H9 (cell line): ENCODE data around the gene ONECUT3. TPM values are rescaled to one million over a fixed set of nuclear protein-coding genes. Genes with fewer than 3 reads are reported as not detected.

Experiments used
- DNase-seq: peaks from one replicate; pipeline ENCODE4 v3.0.0-alpha.2; 2017
- H2AFZ ChIP-seq: one replicate; pipeline ENCODE4 v1.6.1; 2013; ENCODE audit warnings: mild to moderate bottlenecking, low read length, control low read depth, moderate library complexity
- H2AK5ac ChIP-seq: 2 replicates; pipeline ENCODE4 v1.6.1; 2013; ENCODE audit warnings: low read length, control low read depth, mixed read lengths; ENCODE audit not compliant: insufficient read length
- H2BK120ac ChIP-seq: one replicate; pipeline ENCODE4 v1.6.1; 2013; ENCODE audit warnings: low read depth, mild to moderate bottlenecking, low read length, control low read depth, inconsistent platforms; ENCODE audit not compliant: poor library complexity, severe bottlenecking
- H2BK12ac ChIP-seq: 2 replicates; pipeline ENCODE4 v1.6.1; 2013; ENCODE audit warnings: low read length, control low read depth, mixed read lengths, low read depth; ENCODE audit not compliant: insufficient read length
- H2BK15ac ChIP-seq: 2 replicates; pipeline ENCODE4 v1.6.1; 2013; ENCODE audit warnings: low read depth, low read length, control low read depth
- H2BK20ac ChIP-seq: one replicate; pipeline ENCODE4 v1.6.1; 2013; ENCODE audit warnings: low read depth, mild to moderate bottlenecking, low read length, control low read depth, inconsistent platforms; ENCODE audit not compliant: poor library complexity, severe bottlenecking
- H2BK5ac ChIP-seq: 2 replicates; pipeline ENCODE4 v1.6.1; 2013; ENCODE audit warnings: low read length, control low read depth, mixed read lengths; ENCODE audit not compliant: insufficient read length
- H3K14ac ChIP-seq: 2 replicates; pipeline ENCODE4 v1.6.1; 2013; ENCODE audit warnings: low read length, control low read depth; ENCODE audit not compliant: insufficient read depth
- H3K18ac ChIP-seq: 2 replicates; pipeline ENCODE4 v1.6.1; 2013; ENCODE audit warnings: low read depth, mild to moderate bottlenecking, mixed read lengths, low read length, control low read depth; ENCODE audit not compliant: insufficient read length
- H3K23ac ChIP-seq: 2 replicates; pipeline ENCODE4 v1.6.1; 2013; ENCODE audit warnings: low read length, control low read depth, mixed read lengths, low read depth; ENCODE audit not compliant: insufficient read length
- H3K23me2 ChIP-seq: 2 replicates; pipeline ENCODE4 v1.6.1; 2013; ENCODE audit warnings: low read depth, mild to moderate bottlenecking, mixed read lengths, low read length, control low read depth; ENCODE audit not compliant: insufficient read length, poor library complexity, severe bottlenecking
- H3K27ac ChIP-seq: 2 replicates; pipeline ENCODE4 v1.5.1; 2013; ENCODE audit warnings: low read length, control low read depth, mixed read lengths, low read depth; ENCODE audit not compliant: insufficient read length
- H3K27me3 ChIP-seq: 2 replicates; pipeline ENCODE4 v1.6.1; 2013; ENCODE audit warnings: low read length, control low read depth, inconsistent platforms; ENCODE audit not compliant: insufficient read depth
- H3K4ac ChIP-seq: 2 replicates; pipeline ENCODE4 v1.6.1; 2013; ENCODE audit warnings: low read depth, mild to moderate bottlenecking, control low read depth, inconsistent platforms, low read length, moderate library complexity
- H3K4me1 ChIP-seq: 2 replicates; pipeline ENCODE4 v1.6.1; 2013; ENCODE audit warnings: low read length, control low read depth, inconsistent platforms; ENCODE audit not compliant: insufficient read depth
- H3K4me2 ChIP-seq: 2 replicates; pipeline ENCODE4 v1.6.1; 2013; ENCODE audit warnings: low read length, control low read depth, mixed read lengths; ENCODE audit not compliant: insufficient read length, insufficient read depth
- H3K56ac ChIP-seq: 2 replicates; pipeline ENCODE4 v1.6.1; 2013; ENCODE audit warnings: low read depth, mild to moderate bottlenecking, mixed read lengths, low read length, control low read depth; ENCODE audit not compliant: insufficient read length
- H3K79me1 ChIP-seq: 2 replicates; pipeline ENCODE4 v1.6.1; 2013; ENCODE audit warnings: low read depth, mild to moderate bottlenecking, moderate library complexity, low read length, control low read depth, inconsistent platforms; ENCODE audit not compliant: insufficient read depth, poor library complexity, severe bottlenecking
- H3K79me2 ChIP-seq: 2 replicates; pipeline ENCODE4 v1.6.1; 2013; ENCODE audit warnings: low read length, control low read depth, inconsistent platforms; ENCODE audit not compliant: insufficient read depth
- H3K9ac ChIP-seq: 2 replicates; pipeline ENCODE4 v1.6.1; 2013; ENCODE audit warnings: low read length, control low read depth, mixed read lengths; ENCODE audit not compliant: insufficient read length; ENCODE audit errors: extremely low read depth
- H3K9me3 ChIP-seq: one replicate; pipeline ENCODE4 v1.6.1; 2013; ENCODE audit warnings: low read depth, low read length, inconsistent platforms; ENCODE audit not compliant: control insufficient read depth
- H3T11ph ChIP-seq: one replicate; pipeline ENCODE4 v1.6.1; 2013; ENCODE audit warnings: mild to moderate bottlenecking, low read length, control low read depth, inconsistent platforms
- H4K20me1 ChIP-seq: one replicate; pipeline ENCODE4 v1.6.1; 2013; ENCODE audit not compliant: control insufficient read depth, insufficient read length, insufficient read depth
- H4K5ac ChIP-seq: 2 replicates; pipeline ENCODE4 v1.6.1; 2013; ENCODE audit warnings: low read depth, mild to moderate bottlenecking, mixed read lengths, low read length, control low read depth; ENCODE audit not compliant: insufficient read length
- H4K8ac ChIP-seq: replicated peaks from 2 replicates; pipeline ENCODE4 v1.6.1; 2013; ENCODE audit warnings: low read length, control low read depth, mixed read lengths, low read depth; ENCODE audit not compliant: insufficient read length
- H4K91ac ChIP-seq: 2 replicates; pipeline ENCODE4 v1.6.1; 2013; ENCODE audit warnings: low read depth, mild to moderate bottlenecking, moderate library complexity, mixed read lengths, low read length, control low read depth; ENCODE audit not compliant: insufficient read length
- H3K27ac Mint-ChIP-seq, 3 experiments: 2 replicates in 2 of 3; 3 replicates in 1 of 3; pipeline ENCODE4 v1.8.0; 2020 to 2021; ENCODE audit warnings: mixed read lengths in 3 of 3, mild to moderate bottlenecking in 1 of 3, moderate library complexity in 1 of 3
- H3K27me3 Mint-ChIP-seq: 2 replicates; pipeline ENCODE4 v1.8.0; 2021; ENCODE audit warnings: low read depth, mild to moderate bottlenecking, moderate library complexity, mixed read lengths
- H3K36me3 Mint-ChIP-seq, 3 experiments: 2 replicates in 2 of 3; 3 replicates in 1 of 3; pipeline ENCODE4 v1.8.0; 2020 to 2021; ENCODE audit warnings: low read depth in 3 of 3, mixed read lengths in 3 of 3; ENCODE audit not compliant: insufficient read depth in 1 of 3
- H3K4me1 Mint-ChIP-seq, 2 experiments: 2 replicates each; pipeline ENCODE4 v1.8.0; 2020; ENCODE audit warnings: mixed read lengths in 2 of 2
- H3K4me3 Mint-ChIP-seq, 2 experiments: 2 replicates in 1 of 2; 3 replicates in 1 of 2; pipeline ENCODE4 v1.8.0; 2020 to 2021; ENCODE audit warnings: mild to moderate bottlenecking in 2 of 2, mixed read lengths in 2 of 2, moderate library complexity in 1 of 2
- H3K9me3 Mint-ChIP-seq, 2 experiments: 2 replicates in 1 of 2; 3 replicates in 1 of 2; pipeline ENCODE4 v1.8.0; 2020; ENCODE audit warnings: mild to moderate bottlenecking in 2 of 2, mixed read lengths in 2 of 2, moderate library complexity in 1 of 2
- CTCF ChIP-seq: fragments of 200-600 bp; sonication (generic); conservative IDR thresholded peaks from 3 replicates; pipeline ENCODE4 v1.8.0; 2021; ENCODE audit warnings: antibody characterized with exemption, mild to moderate bottlenecking
- WGBS: extraction: QIAGEN DNeasy Blood & Tissue Kit; methylation state at CpG from one replicate; pipeline ENCODE4 v1.1.7; 2013; ENCODE audit warnings: missing lambda C conversion rate, low lambda C conversion rate, mixed read lengths; ENCODE audit not compliant: insufficient read length; ENCODE audit errors: extremely low coverage; 5-methylcytosine and 5-hydroxymethylcytosine counted together
- total RNA-seq: library from RNA; stranded (reverse); gene quantifications from 2 replicates; pipeline ENCODE4 v1.2.1, GENCODE V29; 2021

Gene ONECUT3
- total RNA-seq, 1 experiment from 2014 or later = 0.04 TPM

- Histone ChIP-seq H3K4me1 (no peaks in the 10 kb centered on the region; the same call in 1 of the 2 replicates), H4K5ac (no peak overlapping the region), H2BK12ac (no peak overlapping the region), H2BK120ac (no peak overlapping the region), H3K56ac (no peak overlapping the region), H2BK15ac (no peak overlapping the region), H3K4ac (no peak overlapping the region), H3K27ac (no peak overlapping the region), H3K23me2 (peaks cover 22% of the 10 kb centered on the region), H3K27me3 (peaks cover 59% of the 10 kb centered on the region), H2BK5ac (no peak overlapping the region), H3T11ph (no peak overlapping the region), H3K18ac (no peak overlapping the region), H3K23ac (no peak overlapping the region), H4K20me1 (no peaks in the 10 kb centered on the region), H2AK5ac (no peak overlapping the region), H3K14ac (no peak overlapping the region), H2AFZ (no peak overlapping the region), H3K79me2 (no peaks in the 10 kb centered on the region), H4K91ac (no peak overlapping the region), H4K8ac (no peak overlapping the region), H3K79me1 (no peaks in the 10 kb centered on the region), H3K9me3 (no peaks in the 10 kb centered on the region), H3K9ac (no peak overlapping the region), H3K4me2 (peak overlapping the region; percentile 52), H2BK20ac (peak overlapping the region; percentile 78)
- Mint-ChIP-seq H3K27me3 (peaks cover 95% of the 10 kb centered on the region), H3K9me3 (no peaks in the 10 kb centered on the region; a peak in 1 of 5 replicates), H3K36me3 (no peaks in the 10 kb centered on the region), H3K4me3 (peak overlapping the region in 1 of 2 experiments; percentile 54; a peak in 1 of 5 replicates), H3K4me1 (peaks cover 9 to 22% of the 10 kb centered on the region in 2 experiments), H3K27ac (no peak overlapping the region)
- TF ChIP-seq CTCF = no peak
- no CpG with 5 or more reads among the region's 31 CpGs for WGBS
- DNase-seq = no peak
Observed at GRCh38 chr19:1746401-1747284, 6.7 kb upstream of the ONECUT3 start.
